HepG2 (cell line): Measurements from ENCODE around the gene ADAD2. TPM values are rescaled to one million over a fixed set of nuclear protein-coding genes. Genes with fewer than 3 reads are reported as not detected.

ENCODE experiments used
- ATAC-seq: fragments of 200-7000 bp; cut with Tn5 transposase; 3 replicates; pipeline ENCODE4 v1.9.1; 2020; ENCODE audit warnings: mild to moderate bottlenecking, moderate library complexity
- BruUV-seq: library from RNA; stranded (reverse); fragments of 400-500 nt; replicated peaks from 2 replicates; lab custom pipeline; 2021; lab: Mats Ljungman, UMichigan
- CTCF ChIA-PET: fragments of 300-600 bp; formaldehyde crosslinking; extraction: SDS; loops from one replicate; lab custom pipeline; 2021; ENCODE audit warnings: low total read pairs, inconsistent platforms, low intra/inter-chr PET ratio; lab: Yijun Ruan, JAX
- POLR2A ChIA-PET: fragments of 350-600 bp; sonication (Branson Sonifier 250); formaldehyde crosslinking; loops from one replicate; lab custom pipeline; 2020; ENCODE audit warnings: antibody characterized with exemption, inconsistent platforms; lab: Yijun Ruan, JAX
- DNase-seq: peaks from one replicate; pipeline ENCODE4 v3.0.0-alpha.2; 2015; ENCODE audit warnings: low spot score
- FAIRE-seq: peaks from 3 replicates; lab custom pipeline; 2011; peaks lifted over from hg19 to GRCh38; lab: Jason Lieb, UNC
- H2AFZ ChIP-seq: one replicate; pipeline ENCODE4 v1.6.1; 2011; ENCODE audit warnings: low read length, inconsistent platforms
- H3K27ac ChIP-seq: fragments of 300-600 bp; 3 replicates; pipeline ENCODE4 v1.8.0; 2011; ENCODE audit warnings: mixed run types, mild to moderate bottlenecking, mixed read lengths, low read length, inconsistent platforms; ENCODE audit not compliant: insufficient read depth; ENCODE audit errors: extremely low read length
- H3K27me3 ChIP-seq, 2 experiments: fragments of 200-600 bp in 1 of 2; 2 replicates in 1 of 2; 3 replicates in 1 of 2; pipeline versions ENCODE4 v1.6.0 to v1.8.0; 2011; ENCODE audit warnings: low read length in 2 of 2, mild to moderate bottlenecking in 2 of 2, moderate library complexity in 2 of 2, inconsistent platforms in 1 of 2; ENCODE audit not compliant: insufficient read depth in 2 of 2, control insufficient read depth in 1 of 2
- H3K36me3 ChIP-seq, 2 experiments: fragments of 200-600 bp in 1 of 2; replicated peaks in 1 of 2; 2 replicates in 1 of 2; 3 replicates in 1 of 2; pipeline versions ENCODE4 v1.5.1 to v1.8.0; 2011; ENCODE audit warnings: low read length in 2 of 2, inconsistent platforms in 1 of 2; ENCODE audit not compliant: insufficient read depth in 2 of 2, control insufficient read depth in 1 of 2
- H3K4me1 ChIP-seq: 2 replicates; pipeline ENCODE4 v1.5.1; 2012; ENCODE audit warnings: low read length, inconsistent platforms; ENCODE audit not compliant: insufficient read depth
- H3K4me2 ChIP-seq: 2 replicates; pipeline ENCODE4 v1.6.0; 2011; ENCODE audit warnings: low read depth, low read length, inconsistent platforms
- H3K4me3 ChIP-seq, 3 experiments: fragments of 200-600 bp in 1 of 3; sonication (generic), shearing (Covaris generic) in 1 of 3; replicated peaks in 1 of 3; 2 replicates each; pipeline ENCODE4 v1.5.1; 2011 to 2016; ENCODE audit warnings: low read length in 3 of 3, inconsistent platforms in 2 of 3, low read depth in 2 of 3, mild to moderate bottlenecking in 2 of 3, control low read depth in 1 of 3, mixed read lengths in 1 of 3; ENCODE audit not compliant: insufficient read depth in 1 of 3
- H3K79me2 ChIP-seq: one replicate; pipeline ENCODE4 v1.6.1; 2011; ENCODE audit warnings: low read length, inconsistent platforms; ENCODE audit not compliant: insufficient read depth
- H3K9ac ChIP-seq: 2 replicates; pipeline ENCODE4 v1.6.0; 2011; ENCODE audit warnings: mild to moderate bottlenecking, low read depth, low read length, inconsistent platforms; ENCODE audit not compliant: insufficient read depth
- H3K9me3 ChIP-seq: 2 replicates; pipeline ENCODE4 v1.5.1; 2012; ENCODE audit warnings: mild to moderate bottlenecking, low read length
- H4K20me1 ChIP-seq: 2 replicates; pipeline ENCODE4 v1.6.0; 2011; ENCODE audit warnings: inconsistent platforms, mild to moderate bottlenecking, low read length, moderate library complexity; ENCODE audit not compliant: insufficient read depth
- ELK4 ChIP-seq: sonication (generic); formaldehyde crosslinking; IDR thresholded peaks from 2 replicates; pipeline ENCODE4 v1.9.0; 2021; ENCODE audit warnings: missing genetic modification reagents, borderline replicate concordance
- MAF1 ChIP-seq: sonication (generic); formaldehyde crosslinking; IDR thresholded peaks from 2 replicates; pipeline ENCODE4 v1.5.0; 2020; ENCODE audit warnings: missing genetic modification reagents, borderline replicate concordance
- NFYC ChIP-seq: IDR thresholded peaks from 2 replicates; pipeline ENCODE4 v1.6.1; 2016; ENCODE audit warnings: missing genetic modification reagents, missing compliant biosample characterization
- ZNF12 ChIP-seq: sonication (generic); formaldehyde crosslinking; IDR thresholded peaks from 2 replicates; pipeline ENCODE4 v1.5.0; 2020; ENCODE audit warnings: missing genetic modification reagents
- ZNF329 ChIP-seq: sonication (generic); formaldehyde crosslinking; IDR thresholded peaks from 2 replicates; pipeline ENCODE4 v1.9.0; 2021; ENCODE audit warnings: low read depth, mild to moderate bottlenecking, missing genetic modification reagents
- WGBS: methylation state at CpG from one replicate; pipeline ENCODE4 v1.1.6; 2017; ENCODE audit warnings: low lambda C conversion rate; 5-methylcytosine and 5-hydroxymethylcytosine counted together
- in situ Hi-C: cut with HindIII; loops from 2 replicates; pipeline ENCODE4 v1.10.0; 2017; ENCODE audit warnings: low pct_unique_long_range_greater_than_20kb; ENCODE audit not compliant: extremely low pct_ligation_motif_present
- intact Hi-C: fragments of 100-400 bp; cut with micrococcal nuclease; formaldehyde crosslinking; loops from one replicate; pipeline ENCODE4 v1.10.0; 2022; ENCODE audit not compliant: unreplicated experiment
- polyA plus RNA-seq, 8 experiments: library from polyadenylated mRNA; depleted of rRNA in 3 of 8; stranded (reverse) in 7 of 8; unstranded in 1 of 8; fragments of >200 nt; fragmentation: Illumina TruSeq in 4 of 8; extraction: Trizol in 4 of 8; gene quantifications; 2 replicates each; pipeline versions ENCODE4 v1.2.1 to v1.2.3, GENCODE V29; 2011 to 2016; ENCODE audit warnings: low read depth in 4 of 8, missing spikeins in 1 of 8, mixed read lengths in 1 of 8; ENCODE audit not compliant: insufficient read depth in 1 of 8
- total RNA-seq, 5 experiments: library from RNA; depleted of rRNA; stranded (reverse); fragments of >200 nt; fragmentation: Illumina TruSeq; extraction: Trizol; gene quantifications; 2 replicates each; pipeline ENCODE4 v1.2.3, GENCODE V29; 2016; ENCODE audit warnings: low read depth in 1 of 5

Gene ADAD2
- total and polyA plus RNA-seq, 2 of the 13 experiments (the other 11 are each of a cell fraction or from before 2014, with no cell fraction given), result not detected

- intact Hi-C loops (no loop called here), in situ Hi-C loops (no loop called here)
- POLR2A ChIA-PET, result no interaction called here
- Histone ChIP-seq H3K4me3 (no peak overlapping the region), H3K36me3 (no peaks in the 10 kb centered on the region), H3K4me1 (no peaks in the 10 kb centered on the region), H4K20me1 (no peaks in the 10 kb centered on the region), H3K9me3 (no peaks in the 10 kb centered on the region), H3K79me2 (no peaks in the 10 kb centered on the region), H3K4me2 (no peak overlapping the region), H2AFZ (no peak overlapping the region), H3K27me3 (peaks cover 8 to 47% of the 10 kb centered on the region in 2 experiments), H3K9ac (no peak overlapping the region), H3K27ac (no peak overlapping the region)
- WGBS, result 7% methylated on average over 1 of the region's 1 CpG
- CTCF ChIA-PET, result no interaction called here
- TF ChIP-seq NFYC (CRISPR knock-in tag) (peak; percentile 41; the same call in 1 of the 2 replicates), ZNF329 (CRISPR knock-in tag) (no peak)
- no peak for DNase-seq
- FAIRE-seq, result no peak
- no TSS peak for BruUV-seq
- no peak for ATAC-seq
Observed at GRCh38 chr16:84243732-84244131, 52.8 kb downstream of the ADAD2 start.

- Histone ChIP-seq H3K27me3 (peaks cover 10 to 49% of the 10 kb centered on the region in 2 experiments), H3K27ac (no peak overlapping the region), H3K9ac (no peak overlapping the region), H3K4me3 (no peak overlapping the region), H3K4me1 (no peaks in the 10 kb centered on the region), H3K79me2 (no peaks in the 10 kb centered on the region), H4K20me1 (no peaks in the 10 kb centered on the region), H3K36me3 (no peaks in the 10 kb centered on the region), H3K4me2 (no peak overlapping the region), H2AFZ (no peak overlapping the region), H3K9me3 (no peaks in the 10 kb centered on the region)
- in situ Hi-C loops, result no loop called here
- CTCF ChIA-PET, result no interaction called here
- DNase-seq (no peak), FAIRE-seq (no peak), ATAC-seq (no peak)
- intact Hi-C loops, result no loop called here
- WGBS, result 53% methylated on average over 2 of the region's 2 CpGs
- TF ChIP-seq MAF1 (CRISPR knock-in tag), result no peak
- TF ChIP-seq ELK4 (CRISPR knock-in tag), result no peak
- TF ChIP-seq ZNF12 (CRISPR knock-in tag), result peak; percentile 93
- no TSS peak for BruUV-seq
- POLR2A ChIA-PET, result no interaction called here
Observed at GRCh38 chr16:84244728-84245127, 53.8 kb downstream of the ADAD2 start.
